A549 (cell line): ENCODE results near the gene APH1B.

Source experiments
- CBX2 ChIP-seq: fragments of 200-600 bp; sonication (generic); IDR thresholded peaks from 2 replicates; pipeline ENCODE4 v1.6.1; 2016; ENCODE audit warnings: low read depth, mild to moderate bottlenecking, borderline replicate concordance
- CHD4 ChIP-seq: fragments of 200-600 bp; sonication (generic); IDR thresholded peaks from 2 replicates; pipeline ENCODE4 v1.6.1; 2016; ENCODE audit warnings: antibody characterized with exemption, mild to moderate bottlenecking, borderline replicate concordance
- EP300 ChIP-seq, 2 experiments: fragments of >200 bp; sonication (Bioruptor Twin); formaldehyde crosslinking; IDR thresholded peaks; 2 replicates in 1 of 2; 3 replicates in 1 of 2; pipeline ENCODE4 v1.6.1; 2016 to 2017
- KDM5A ChIP-seq: fragments of 200-600 bp; sonication (generic); IDR thresholded peaks from 2 replicates; pipeline ENCODE4 v1.6.1; 2016; ENCODE audit warnings: antibody characterized with exemption, mild to moderate bottlenecking
- MAFK ChIP-seq: fragments of 450-650 bp; IDR thresholded peaks from 2 replicates; pipeline ENCODE4 v1.6.1; 2014; ENCODE audit not compliant: partially characterized antibody
- PHF8 ChIP-seq: fragments of 200-600 bp; sonication (generic); IDR thresholded peaks from 2 replicates; pipeline ENCODE4 v1.6.1; 2016; ENCODE audit warnings: low read depth, mild to moderate bottlenecking, antibody characterized with exemption, moderate library complexity, borderline replicate concordance
- POLR2A ChIP-seq: IDR thresholded peaks from 2 replicates; pipeline ENCODE4 v1.6.1; 2012; ENCODE audit warnings: mild to moderate bottlenecking, low read length
- RAD21 ChIP-seq, 2 experiments: fragments of >200 bp in 1 of 2; sonication (Bioruptor Twin) in 1 of 2; formaldehyde crosslinking in 1 of 2; IDR thresholded peaks in 1 of 2; conservative IDR thresholded peaks in 1 of 2; 2 replicates in 1 of 2; 3 replicates in 1 of 2; pipeline ENCODE4 v1.6.1; 2012 to 2018; ENCODE audit warnings: inconsistent platforms in 1 of 2
- TF ChIP-seq, protein P1 (sequence below): fragments of >200 bp; sonication (Bioruptor Twin); formaldehyde crosslinking; IDR thresholded peaks from 3 replicates; pipeline ENCODE4 v1.5.1; 2016
- TF ChIP-seq, protein P2 (sequence below): fragments of 200-600 bp; sonication (generic); IDR thresholded peaks from 2 replicates; pipeline ENCODE4 v1.6.1; 2016; ENCODE audit warnings: antibody characterized with exemption, mild to moderate bottlenecking, moderate library complexity
- TF ChIP-seq, protein P3 (sequence below): fragments of 450-650 bp; IDR thresholded peaks from 2 replicates; pipeline ENCODE4 v1.6.1; 2014; ENCODE audit warnings: antibody characterized with exemption

GRCh38 chr15:63260791-63261190 is 16.6 kb upstream of the APH1B start:
- TF ChIP-seq, protein P1, sequence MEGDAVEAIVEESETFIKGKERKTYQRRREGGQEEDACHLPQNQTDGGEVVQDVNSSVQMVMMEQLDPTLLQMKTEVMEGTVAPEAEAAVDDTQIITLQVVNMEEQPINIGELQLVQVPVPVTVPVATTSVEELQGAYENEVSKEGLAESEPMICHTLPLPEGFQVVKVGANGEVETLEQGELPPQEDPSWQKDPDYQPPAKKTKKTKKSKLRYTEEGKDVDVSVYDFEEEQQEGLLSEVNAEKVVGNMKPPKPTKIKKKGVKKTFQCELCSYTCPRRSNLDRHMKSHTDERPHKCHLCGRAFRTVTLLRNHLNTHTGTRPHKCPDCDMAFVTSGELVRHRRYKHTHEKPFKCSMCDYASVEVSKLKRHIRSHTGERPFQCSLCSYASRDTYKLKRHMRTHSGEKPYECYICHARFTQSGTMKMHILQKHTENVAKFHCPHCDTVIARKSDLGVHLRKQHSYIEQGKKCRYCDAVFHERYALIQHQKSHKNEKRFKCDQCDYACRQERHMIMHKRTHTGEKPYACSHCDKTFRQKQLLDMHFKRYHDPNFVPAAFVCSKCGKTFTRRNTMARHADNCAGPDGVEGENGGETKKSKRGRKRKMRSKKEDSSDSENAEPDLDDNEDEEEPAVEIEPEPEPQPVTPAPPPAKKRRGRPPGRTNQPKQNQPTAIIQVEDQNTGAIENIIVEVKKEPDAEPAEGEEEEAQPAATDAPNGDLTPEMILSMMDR = no peak
- TF ChIP-seq POLR2A (no peak), RAD21 (conservative IDR thresholded peaks at IDR 0.05 in 1 of 2, IDR thresholded peaks at IDR 0.05 in 1 of 2) (no peak), CBX2 (no peak), CHD4 (no peak), EP300 (IDR thresholded peaks at IDR 0.05) (no peak), MAFK (no peak), KDM5A (no peak), PHF8 (no peak)
- TF ChIP-seq, protein P2, sequence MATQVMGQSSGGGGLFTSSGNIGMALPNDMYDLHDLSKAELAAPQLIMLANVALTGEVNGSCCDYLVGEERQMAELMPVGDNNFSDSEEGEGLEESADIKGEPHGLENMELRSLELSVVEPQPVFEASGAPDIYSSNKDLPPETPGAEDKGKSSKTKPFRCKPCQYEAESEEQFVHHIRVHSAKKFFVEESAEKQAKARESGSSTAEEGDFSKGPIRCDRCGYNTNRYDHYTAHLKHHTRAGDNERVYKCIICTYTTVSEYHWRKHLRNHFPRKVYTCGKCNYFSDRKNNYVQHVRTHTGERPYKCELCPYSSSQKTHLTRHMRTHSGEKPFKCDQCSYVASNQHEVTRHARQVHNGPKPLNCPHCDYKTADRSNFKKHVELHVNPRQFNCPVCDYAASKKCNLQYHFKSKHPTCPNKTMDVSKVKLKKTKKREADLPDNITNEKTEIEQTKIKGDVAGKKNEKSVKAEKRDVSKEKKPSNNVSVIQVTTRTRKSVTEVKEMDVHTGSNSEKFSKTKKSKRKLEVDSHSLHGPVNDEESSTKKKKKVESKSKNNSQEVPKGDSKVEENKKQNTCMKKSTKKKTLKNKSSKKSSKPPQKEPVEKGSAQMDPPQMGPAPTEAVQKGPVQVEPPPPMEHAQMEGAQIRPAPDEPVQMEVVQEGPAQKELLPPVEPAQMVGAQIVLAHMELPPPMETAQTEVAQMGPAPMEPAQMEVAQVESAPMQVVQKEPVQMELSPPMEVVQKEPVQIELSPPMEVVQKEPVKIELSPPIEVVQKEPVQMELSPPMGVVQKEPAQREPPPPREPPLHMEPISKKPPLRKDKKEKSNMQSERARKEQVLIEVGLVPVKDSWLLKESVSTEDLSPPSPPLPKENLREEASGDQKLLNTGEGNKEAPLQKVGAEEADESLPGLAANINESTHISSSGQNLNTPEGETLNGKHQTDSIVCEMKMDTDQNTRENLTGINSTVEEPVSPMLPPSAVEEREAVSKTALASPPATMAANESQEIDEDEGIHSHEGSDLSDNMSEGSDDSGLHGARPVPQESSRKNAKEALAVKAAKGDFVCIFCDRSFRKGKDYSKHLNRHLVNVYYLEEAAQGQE = no peak
- TF ChIP-seq, protein P3, sequence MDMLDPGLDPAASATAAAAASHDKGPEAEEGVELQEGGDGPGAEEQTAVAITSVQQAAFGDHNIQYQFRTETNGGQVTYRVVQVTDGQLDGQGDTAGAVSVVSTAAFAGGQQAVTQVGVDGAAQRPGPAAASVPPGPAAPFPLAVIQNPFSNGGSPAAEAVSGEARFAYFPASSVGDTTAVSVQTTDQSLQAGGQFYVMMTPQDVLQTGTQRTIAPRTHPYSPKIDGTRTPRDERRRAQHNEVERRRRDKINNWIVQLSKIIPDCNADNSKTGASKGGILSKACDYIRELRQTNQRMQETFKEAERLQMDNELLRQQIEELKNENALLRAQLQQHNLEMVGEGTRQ = no peak
